ENCODE results near the gene RNH1.

RNH1 gene

DNA sequence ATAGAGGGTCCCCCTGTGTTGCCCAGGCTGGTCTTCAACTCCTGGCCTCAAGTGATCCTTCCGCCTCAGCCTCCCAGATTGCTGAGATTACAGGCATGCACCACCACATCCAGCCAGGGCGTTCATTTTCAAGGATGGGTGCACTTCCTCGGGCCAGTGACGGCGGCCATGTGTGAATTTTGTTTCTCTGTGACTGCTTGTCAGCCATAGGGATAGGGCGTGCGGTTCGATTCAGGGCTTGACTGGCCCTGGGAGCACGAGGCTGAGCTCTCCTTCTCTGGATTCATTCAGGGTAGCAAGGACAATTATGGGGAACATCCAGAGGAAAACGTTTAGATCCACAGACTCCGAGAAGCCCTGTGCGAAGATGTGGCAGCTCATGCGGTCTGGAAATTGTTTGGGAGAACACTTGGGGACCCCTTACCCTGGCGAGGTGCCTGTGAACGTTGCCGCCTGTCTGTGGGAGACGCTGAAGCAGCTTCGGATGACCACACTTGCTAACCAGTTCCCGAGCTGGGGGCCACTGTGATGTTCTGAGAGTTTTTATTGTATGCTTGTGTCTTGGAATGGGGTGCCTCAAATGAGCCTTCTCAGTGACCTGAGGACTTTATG is 54.0 kb downstream of the RNH1 start:
- Histone ChIP-seq H3K27me3 (replicated peaks; ENCODE audit: control insufficient read depth, insufficient read depth, low read length) (no peaks in the 10 kb centered on the region), H3K36me3 (ENCODE audit: control insufficient read depth, insufficient read depth, low read length) (peaks cover 8% of the 10 kb centered on the region), H3K4me3 (replicated peaks; ENCODE audit: low read depth, low read length) (no peak overlapping the region)
- TF ChIP-seq, protein P1, sequence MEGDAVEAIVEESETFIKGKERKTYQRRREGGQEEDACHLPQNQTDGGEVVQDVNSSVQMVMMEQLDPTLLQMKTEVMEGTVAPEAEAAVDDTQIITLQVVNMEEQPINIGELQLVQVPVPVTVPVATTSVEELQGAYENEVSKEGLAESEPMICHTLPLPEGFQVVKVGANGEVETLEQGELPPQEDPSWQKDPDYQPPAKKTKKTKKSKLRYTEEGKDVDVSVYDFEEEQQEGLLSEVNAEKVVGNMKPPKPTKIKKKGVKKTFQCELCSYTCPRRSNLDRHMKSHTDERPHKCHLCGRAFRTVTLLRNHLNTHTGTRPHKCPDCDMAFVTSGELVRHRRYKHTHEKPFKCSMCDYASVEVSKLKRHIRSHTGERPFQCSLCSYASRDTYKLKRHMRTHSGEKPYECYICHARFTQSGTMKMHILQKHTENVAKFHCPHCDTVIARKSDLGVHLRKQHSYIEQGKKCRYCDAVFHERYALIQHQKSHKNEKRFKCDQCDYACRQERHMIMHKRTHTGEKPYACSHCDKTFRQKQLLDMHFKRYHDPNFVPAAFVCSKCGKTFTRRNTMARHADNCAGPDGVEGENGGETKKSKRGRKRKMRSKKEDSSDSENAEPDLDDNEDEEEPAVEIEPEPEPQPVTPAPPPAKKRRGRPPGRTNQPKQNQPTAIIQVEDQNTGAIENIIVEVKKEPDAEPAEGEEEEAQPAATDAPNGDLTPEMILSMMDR (IDR thresholded peaks at IDR 0.05; ENCODE audit: insufficient read depth, low read length, poor library complexity, severe bottlenecking) = no peak
- no peak for DNase-seq (ENCODE audit: extremely low read depth, insufficient read length)

GRCh38 chr11:452203-452744 is 54.8 kb downstream of the RNH1 start:
- TF ChIP-seq, protein P1 (IDR thresholded peaks at IDR 0.05; ENCODE audit: insufficient read depth, low read length, poor library complexity, severe bottlenecking) = no peak
- Histone ChIP-seq H3K4me3 (replicated peaks; ENCODE audit: low read depth, low read length) (no peak overlapping the region), H3K36me3 (ENCODE audit: control insufficient read depth, insufficient read depth, low read length) (peaks cover 8% of the 10 kb centered on the region), H3K27me3 (replicated peaks; ENCODE audit: control insufficient read depth, insufficient read depth, low read length) (no peaks in the 10 kb centered on the region)
- peak; percentile 9 for DNase-seq (ENCODE audit: extremely low read depth, insufficient read length)

DNA sequence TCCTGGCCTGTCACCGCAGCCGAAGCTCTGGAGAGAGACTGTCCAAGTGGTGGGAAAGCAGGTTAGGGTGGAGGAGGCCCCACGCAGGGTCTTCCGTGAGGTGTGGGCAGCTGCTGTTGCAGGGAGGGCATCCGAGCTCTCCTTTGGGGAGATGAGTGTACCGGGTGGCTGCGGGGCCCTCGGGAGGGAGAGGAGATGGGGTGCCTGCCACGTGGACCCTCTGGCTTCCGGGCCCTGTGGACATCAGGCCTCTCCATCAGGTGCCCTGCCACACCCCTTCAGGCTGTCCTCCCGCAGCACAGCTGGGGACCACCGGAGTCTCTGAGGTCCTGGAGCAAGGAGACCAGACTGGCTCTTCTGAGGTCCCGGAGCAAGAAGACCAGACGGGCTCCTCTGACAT is 55.3 kb downstream of the RNH1 start:
- TF ChIP-seq, protein P1 (IDR thresholded peaks at IDR 0.05; ENCODE audit: insufficient read depth, low read length, poor library complexity, severe bottlenecking) = no peak
- Histone ChIP-seq H3K4me3 (replicated peaks; ENCODE audit: low read depth, low read length) (no peak overlapping the region), H3K27me3 (replicated peaks; ENCODE audit: control insufficient read depth, insufficient read depth, low read length) (no peaks in the 10 kb centered on the region), H3K36me3 (ENCODE audit: control insufficient read depth, insufficient read depth, low read length) (peaks cover 8% of the 10 kb centered on the region)
- peak; percentile 14 for DNase-seq (ENCODE audit: extremely low read depth, insufficient read length)

- DNase-seq (ENCODE audit: extremely low read depth, insufficient read length) = peak; percentile 65
- Histone ChIP-seq H3K4me3 (replicated peaks; ENCODE audit: low read depth, low read length) (peak overlapping the region; percentile 84), H3K27me3 (replicated peaks; ENCODE audit: control insufficient read depth, insufficient read depth, low read length) (no peaks in the 10 kb centered on the region), H3K36me3 (ENCODE audit: control insufficient read depth, insufficient read depth, low read length) (peaks cover 8% of the 10 kb centered on the region)
- TF ChIP-seq, protein P1 (IDR thresholded peaks at IDR 0.05; ENCODE audit: insufficient read depth, low read length, poor library complexity, severe bottlenecking) = peak; percentile 32
Measured at GRCh38 chr11:450809-451451, 56.1 kb downstream of the RNH1 start.

DNA sequence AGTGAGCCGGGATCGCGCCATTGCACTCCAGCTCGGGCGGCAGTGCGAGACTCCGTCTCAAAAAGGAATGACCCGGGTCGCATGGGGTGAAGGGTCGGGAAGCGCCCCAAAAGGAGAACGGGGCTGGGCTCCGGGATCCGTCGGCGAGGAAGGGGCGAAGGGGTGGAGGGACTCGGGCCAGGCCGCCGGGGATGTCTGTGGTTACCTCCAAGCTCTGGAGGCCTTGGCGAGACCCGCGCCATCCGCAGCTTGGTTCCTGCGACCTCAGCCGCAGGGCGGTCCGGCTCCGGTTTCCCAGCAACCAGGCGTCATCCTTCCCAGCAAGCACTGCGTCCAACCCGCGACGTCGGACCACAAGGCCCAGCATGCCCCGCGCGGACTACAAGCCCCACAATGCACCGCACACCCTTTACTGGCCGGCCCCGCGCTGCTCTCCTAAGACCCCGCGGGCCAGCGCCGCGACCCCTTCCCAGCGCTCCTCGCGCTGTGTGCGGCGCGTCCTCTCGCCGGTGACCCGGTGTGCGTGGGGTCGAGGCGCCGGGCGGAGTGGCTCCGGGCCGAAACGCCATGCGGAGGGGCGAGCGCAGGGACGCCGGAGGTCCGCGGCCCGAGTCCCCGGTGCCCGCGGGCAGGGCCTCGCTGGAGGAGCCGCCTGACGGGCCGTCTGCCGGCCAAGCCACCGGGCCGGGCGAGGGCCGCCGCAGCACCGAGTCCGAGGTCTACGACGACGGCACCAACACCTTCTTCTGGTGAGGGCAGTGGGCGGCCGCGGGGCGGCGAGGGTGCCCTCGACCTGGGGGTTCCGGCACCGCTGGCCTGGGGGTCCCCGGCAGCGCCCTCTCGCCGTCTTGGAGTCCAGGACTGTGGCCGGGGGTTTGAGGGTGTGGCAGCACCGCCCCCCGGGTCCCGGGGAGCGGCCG is 56.9 kb downstream of the RNH1 start, which contains the start of gene PTDSS2:
Gene PTDSS2, plus strand, starts transcription at position 391 of the 920 bp plus-strand sequence. Its CDS starts 177 bp downstream, at position 568.
- peak; percentile 92 for DNase-seq (ENCODE audit: extremely low read depth, insufficient read length)
- H3K36me3 ChIP-seq (ENCODE audit: control insufficient read depth, insufficient read depth, low read length) = peaks cover 8% of the 10 kb centered on the region
- TF ChIP-seq, protein P1 (IDR thresholded peaks at IDR 0.05; ENCODE audit: insufficient read depth, low read length, poor library complexity, severe bottlenecking) = no peak
- H3K4me3 ChIP-seq (replicated peaks; ENCODE audit: low read depth, low read length) = peak within 1 kb of the TSS; percentile 84
- no peaks in the 10 kb centered on the region for H3K27me3 ChIP-seq (replicated peaks; ENCODE audit: control insufficient read depth, insufficient read depth, low read length)
